NCI-H146 treated with DMSO at 0.1 percent for 48 hours (cell line): Measurements from ENCODE around the gene ARIH2.

Source experiments
- DNase-seq: peaks from one replicate; lab custom pipeline; 2025; ENCODE audit not compliant: unreplicated experiment; lab: John Stamatoyannopoulos, UW

The ARIH2 gene

DNA sequence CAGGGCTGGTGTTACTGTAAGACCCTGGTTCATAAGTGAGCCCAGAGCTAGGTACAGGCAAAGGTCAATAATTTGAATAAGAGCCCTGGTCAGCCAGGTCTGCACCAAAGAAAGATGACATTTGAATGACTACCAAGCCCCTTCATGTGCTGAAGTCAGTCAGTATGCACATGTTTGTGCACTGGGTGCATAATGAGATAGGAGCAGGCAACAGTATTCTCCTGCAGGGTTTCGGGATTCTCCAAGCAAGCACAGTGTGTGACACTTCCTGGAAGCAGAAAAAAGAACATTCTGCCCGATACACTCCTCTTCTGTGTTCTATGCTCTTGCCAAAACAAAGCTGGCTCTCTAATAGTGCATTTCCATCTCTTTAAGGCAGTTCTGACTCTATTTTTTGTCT, 116.0 kb downstream of the ARIH2 start:
- no peak for DNase-seq

DNA sequence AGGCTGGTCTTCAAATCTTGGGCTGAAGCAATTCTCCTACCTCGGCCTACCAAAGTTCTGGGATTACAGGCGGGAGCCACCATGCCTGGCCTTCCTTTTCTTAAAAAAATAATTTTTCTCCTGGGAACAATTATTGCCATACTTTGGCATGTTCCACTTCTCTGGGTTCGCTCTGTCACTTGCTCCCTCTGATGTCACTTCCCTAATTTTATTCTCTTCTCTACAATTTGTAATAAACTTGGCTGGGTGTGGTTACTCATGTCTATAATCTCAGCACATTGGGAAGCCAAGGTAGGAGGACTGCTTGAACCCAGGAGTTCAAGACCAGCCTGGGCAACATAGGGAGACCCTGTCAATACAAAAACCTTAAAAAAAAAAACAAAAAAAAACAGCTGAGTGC, 116.6 kb downstream of the ARIH2 start:
- DNase-seq: no peak
